ENCODE results near the gene TYW5. TPM values are rescaled to one million over a fixed set of nuclear protein-coding genes. Genes with fewer than 3 reads are reported as not detected.

TYW5 gene
- total RNA-seq, 1 experiment from 2014 or later = 7.1 TPM

DNA sequence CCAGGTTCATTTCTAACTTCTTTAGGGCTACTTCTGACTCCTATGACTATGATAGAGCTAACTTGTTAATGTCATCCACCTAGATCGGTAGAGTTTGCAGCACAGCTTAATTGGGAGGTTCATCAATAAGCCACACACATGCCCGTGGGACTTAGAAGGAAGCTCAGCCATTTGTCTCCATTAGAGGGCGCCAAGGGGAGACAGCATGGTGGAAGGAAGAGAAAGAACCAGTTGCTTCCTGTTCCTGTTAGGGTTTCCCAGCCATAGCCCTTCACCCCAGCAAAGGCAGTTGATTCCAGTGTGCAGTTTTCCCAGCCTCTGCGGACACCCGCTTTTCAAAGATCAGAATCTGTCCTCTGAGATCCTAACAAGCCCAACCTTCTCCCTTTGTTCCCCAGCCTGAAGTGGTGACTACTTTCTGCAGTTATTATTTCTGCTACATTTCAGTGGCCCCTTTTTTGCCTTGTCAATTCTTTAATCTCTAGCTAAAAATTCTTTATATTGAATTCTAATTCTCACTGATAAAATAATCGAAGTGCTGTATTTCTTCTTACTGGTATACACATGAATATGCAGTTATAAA lies 30.4 kb upstream of the TYW5 start:
- in situ Hi-C loops (cut with HindIII; ENCODE audit: low pct_unique_long_range_greater_than_20kb, low sequenced_read_pairs) (no loop called here), intact Hi-C loops (cut with micrococcal nuclease; ENCODE audit: unreplicated experiment) (loop anchor here (10.0 kb wide), 1 partner anchor 209 kb away; no protein-coding TSS in a partner anchor)
- TF ChIP-seq POLR2AphosphoS5 (IDR thresholded peaks at IDR 0.05; ENCODE audit: low read depth, low read length) = no peak
- TF ChIP-seq, protein P1, sequence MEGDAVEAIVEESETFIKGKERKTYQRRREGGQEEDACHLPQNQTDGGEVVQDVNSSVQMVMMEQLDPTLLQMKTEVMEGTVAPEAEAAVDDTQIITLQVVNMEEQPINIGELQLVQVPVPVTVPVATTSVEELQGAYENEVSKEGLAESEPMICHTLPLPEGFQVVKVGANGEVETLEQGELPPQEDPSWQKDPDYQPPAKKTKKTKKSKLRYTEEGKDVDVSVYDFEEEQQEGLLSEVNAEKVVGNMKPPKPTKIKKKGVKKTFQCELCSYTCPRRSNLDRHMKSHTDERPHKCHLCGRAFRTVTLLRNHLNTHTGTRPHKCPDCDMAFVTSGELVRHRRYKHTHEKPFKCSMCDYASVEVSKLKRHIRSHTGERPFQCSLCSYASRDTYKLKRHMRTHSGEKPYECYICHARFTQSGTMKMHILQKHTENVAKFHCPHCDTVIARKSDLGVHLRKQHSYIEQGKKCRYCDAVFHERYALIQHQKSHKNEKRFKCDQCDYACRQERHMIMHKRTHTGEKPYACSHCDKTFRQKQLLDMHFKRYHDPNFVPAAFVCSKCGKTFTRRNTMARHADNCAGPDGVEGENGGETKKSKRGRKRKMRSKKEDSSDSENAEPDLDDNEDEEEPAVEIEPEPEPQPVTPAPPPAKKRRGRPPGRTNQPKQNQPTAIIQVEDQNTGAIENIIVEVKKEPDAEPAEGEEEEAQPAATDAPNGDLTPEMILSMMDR (IDR thresholded peaks at IDR 0.05) = peak; percentile 87
- no peaks in the 10 kb centered on the region for H3K9me3 ChIP-seq (ENCODE audit: control insufficient read depth, insufficient read depth, low read depth, low read length)
- no peak overlapping the region for H3K4me3 ChIP-seq (ENCODE audit: low read depth in 2 of 2, low read length in 2 of 2)
- H3K27me3 ChIP-seq (ENCODE audit: control insufficient read depth, insufficient read depth, low read length) = no peaks in the 10 kb centered on the region
- H3K36me3 ChIP-seq (ENCODE audit: control insufficient read depth, insufficient read depth, low read length) = no peaks in the 10 kb centered on the region
- no TSS peak for BruUV-seq (replicated peaks)
- ChIA-PET CTCF (interaction anchor here (0.6 kb wide), 1 partner anchor 12 kb away, joined by 4 read pairs; no protein-coding TSS in a partner anchor), POLR2A (no interaction called here)
- H3K4me1 ChIP-seq (ENCODE audit: control insufficient read depth, insufficient read depth, low read length) = no peaks in the 10 kb centered on the region
- ATAC-seq (peak; percentile 93), DNase-seq (ENCODE audit: low read depth, low spot score) (peak; percentile 38)
- peak overlapping the region; percentile 58; the same call in 1 of the 2 replicates for H3K27ac ChIP-seq (ENCODE audit: low read length)

GRCh38 chr2:199984755-199985154 lies 29.5 kb upstream of the TYW5 start:
- ATAC-seq (no peak), DNase-seq (ENCODE audit: low read depth, low spot score) (no peak)
- ChIA-PET CTCF (interaction anchor here (0.5 to 0.7 kb wide), 2 partner anchors 344 to 424 kb away, joined by 3 read pairs; no protein-coding TSS in a partner anchor), POLR2A (no interaction called here)
- Histone ChIP-seq H3K27me3 (ENCODE audit: control insufficient read depth, insufficient read depth, low read length) (no peaks in the 10 kb centered on the region), H3K4me1 (ENCODE audit: control insufficient read depth, insufficient read depth, low read length) (peaks cover 6% of the 10 kb centered on the region), H3K9me3 (ENCODE audit: control insufficient read depth, insufficient read depth, low read depth, low read length) (no peaks in the 10 kb centered on the region), H3K27ac (ENCODE audit: low read length) (peak overlapping the region; percentile 26; the same call in 1 of the 2 replicates), H3K4me3 (ENCODE audit: low read depth in 2 of 2, low read length in 2 of 2) (no peak overlapping the region), H3K36me3 (ENCODE audit: control insufficient read depth, insufficient read depth, low read length) (no peaks in the 10 kb centered on the region)
- in situ Hi-C loops (cut with HindIII; ENCODE audit: low pct_unique_long_range_greater_than_20kb, low sequenced_read_pairs) = no loop called here
- no peak for TF ChIP-seq SIN3A (IDR thresholded peaks at IDR 0.05; ENCODE audit: borderline replicate concordance, insufficient read depth, low read depth, low read length)
- TF ChIP-seq REST (IDR thresholded peaks at IDR 0.05; ENCODE audit: insufficient read depth in 1 of 2, low read depth in 2 of 2, low read length in 1 of 2) = no peak
- TF ChIP-seq POLR2AphosphoS5 (IDR thresholded peaks at IDR 0.05; ENCODE audit: low read depth, low read length) = no peak
- TF ChIP-seq, protein P1 (IDR thresholded peaks at IDR 0.05) = no peak
- no peak for TF ChIP-seq TCF7L2 (IDR thresholded peaks at IDR 0.05; ENCODE audit: low read depth, low read length)
- intact Hi-C loops (cut with micrococcal nuclease; ENCODE audit: unreplicated experiment) = loop anchor here (10.0 kb wide), 1 partner anchor 210 kb away; no protein-coding TSS in a partner anchor
- BruUV-seq (replicated peaks) = no TSS peak
